Endodermal cell (in vitro differentiated cells): ENCODE data around the gene SINHCAF. TPM values are rescaled to one million over a fixed set of nuclear protein-coding genes. Genes with fewer than 3 reads are reported as not detected.

ENCODE experiments used
- DNase-seq: peaks from one replicate; pipeline ENCODE4 v3.0.0-alpha.2; 2017
- H3K27ac ChIP-seq: 2 replicates; pipeline ENCODE4 v1.5.1; 2013; ENCODE audit warnings: mild to moderate bottlenecking, low read depth, low read length, moderate library complexity
- H3K27me3 ChIP-seq: 2 replicates; pipeline ENCODE4 v1.6.1; 2013; ENCODE audit warnings: mild to moderate bottlenecking, low read length, moderate library complexity; ENCODE audit not compliant: insufficient read depth, control insufficient read depth, poor library complexity, severe bottlenecking
- H3K36me3 ChIP-seq: 2 replicates; pipeline ENCODE4 v1.7.0; 2013; ENCODE audit warnings: mild to moderate bottlenecking, low read length, moderate library complexity; ENCODE audit not compliant: control insufficient read depth, insufficient read depth
- H3K4me1 ChIP-seq: one replicate; pipeline ENCODE4 v1.7.0; 2013; ENCODE audit warnings: low read length; ENCODE audit not compliant: control insufficient read depth, insufficient read depth
- H3K4me3 ChIP-seq: 2 replicates; pipeline ENCODE4 v1.5.1; 2013; ENCODE audit warnings: mild to moderate bottlenecking, low read length, moderate library complexity
- H3K9ac ChIP-seq: 2 replicates; pipeline ENCODE4 v1.6.1; 2013; ENCODE audit warnings: mild to moderate bottlenecking, low read length, moderate library complexity; ENCODE audit not compliant: poor library complexity, severe bottlenecking; ENCODE audit errors: extremely low read depth
- H3K9me3 ChIP-seq: 2 replicates; pipeline ENCODE4 v1.6.1; 2013; ENCODE audit warnings: mild to moderate bottlenecking, low read length, moderate library complexity; ENCODE audit not compliant: control insufficient read depth
- H3K27ac Mint-ChIP-seq: 2 replicates; pipeline ENCODE4 v1.8.0; 2020; ENCODE audit warnings: mixed read lengths
- H3K27me3 Mint-ChIP-seq: 2 replicates; pipeline ENCODE4 v1.8.0; 2021; ENCODE audit warnings: mild to moderate bottlenecking, mixed read lengths; ENCODE audit not compliant: insufficient read depth
- H3K36me3 Mint-ChIP-seq: 2 replicates; pipeline ENCODE4 v1.8.0; 2020; ENCODE audit warnings: low read depth, mixed read lengths
- H3K4me1 Mint-ChIP-seq: 2 replicates; pipeline ENCODE4 v1.8.0; 2020; ENCODE audit warnings: mixed read lengths
- H3K4me3 Mint-ChIP-seq: 2 replicates; pipeline ENCODE4 v1.8.0; 2020; ENCODE audit warnings: mild to moderate bottlenecking, moderate library complexity, mixed read lengths
- H3K9me3 Mint-ChIP-seq: 2 replicates; pipeline ENCODE4 v1.8.0; 2020; ENCODE audit warnings: mild to moderate bottlenecking, mixed read lengths
- WGBS, 2 experiments: methylation state at CpG; one replicate each; pipeline versions ENCODE4 v1.1.5 to v1.1.7; 2013; ENCODE audit warnings: missing lambda C conversion rate in 2 of 2, mixed read lengths in 1 of 2; ENCODE audit not compliant: insufficient coverage in 1 of 2, insufficient read length in 1 of 2; 5-methylcytosine and 5-hydroxymethylcytosine counted together
- total RNA-seq, 2 donors: library from RNA; stranded (reverse); fragmentation: NEBNext Ultra II Directional in 1 of 2; extraction: Animal tissue kit (Norgen Biotek cat#: 25700) in 1 of 2; gene quantifications; 2 replicates in 1 of 2; 3 replicates in 1 of 2; pipeline ENCODE4 v1.2.1, GENCODE V29; 2021
- TF ChIP-seq, protein P1 (sequence below): fragments of 200-600 bp; sonication (generic); conservative IDR thresholded peaks from 2 replicates; pipeline ENCODE4 v1.5.0; 2021; ENCODE audit warnings: antibody characterized with exemption, mild to moderate bottlenecking

SINHCAF gene
- total RNA-seq, 2 donors from 2014 or later: 323 to 779 TPM

DNA sequence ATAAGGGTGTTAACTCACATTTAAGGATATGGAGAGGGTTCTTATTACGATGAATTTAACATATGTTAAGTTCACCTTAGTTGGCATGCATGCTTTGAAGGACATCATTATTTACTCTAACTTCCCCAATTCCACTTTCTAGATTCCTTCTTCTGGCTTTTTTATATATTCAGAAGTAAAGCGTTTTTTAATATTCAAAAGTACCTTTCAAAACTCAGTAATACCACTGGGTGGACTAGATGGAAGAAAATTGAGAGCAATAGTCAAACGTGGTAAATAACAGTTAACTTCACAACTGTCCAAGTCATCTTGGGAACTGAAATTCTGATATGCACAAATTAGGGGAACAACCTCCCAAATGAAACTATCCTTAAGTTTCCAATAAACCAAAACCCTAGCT is 9.1 kb downstream of the SINHCAF start:
- Mint-ChIP-seq H3K4me1 (peaks cover 69% of the 10 kb centered on the region), H3K27ac (peak overlapping the region; percentile 16), H3K27me3 (no peaks in the 10 kb centered on the region), H3K4me3 (no peak overlapping the region), H3K36me3 (peaks cover 33% of the 10 kb centered on the region), H3K9me3 (no peaks in the 10 kb centered on the region)
- no peak for DNase-seq
- 65 to 80% methylated on average over 1 to 2 of the region's 3 CpGs for WGBS, 2 experiments
- Histone ChIP-seq H3K36me3 (peaks cover 18% of the 10 kb centered on the region), H3K9ac (no peak overlapping the region), H3K27ac (no peak overlapping the region), H3K4me1 (peaks cover 22% of the 10 kb centered on the region), H3K9me3 (peaks cover 3% of the 10 kb centered on the region), H3K27me3 (no peaks in the 10 kb centered on the region), H3K4me3 (peak overlapping the region; percentile 69)
- TF ChIP-seq, protein P1, sequence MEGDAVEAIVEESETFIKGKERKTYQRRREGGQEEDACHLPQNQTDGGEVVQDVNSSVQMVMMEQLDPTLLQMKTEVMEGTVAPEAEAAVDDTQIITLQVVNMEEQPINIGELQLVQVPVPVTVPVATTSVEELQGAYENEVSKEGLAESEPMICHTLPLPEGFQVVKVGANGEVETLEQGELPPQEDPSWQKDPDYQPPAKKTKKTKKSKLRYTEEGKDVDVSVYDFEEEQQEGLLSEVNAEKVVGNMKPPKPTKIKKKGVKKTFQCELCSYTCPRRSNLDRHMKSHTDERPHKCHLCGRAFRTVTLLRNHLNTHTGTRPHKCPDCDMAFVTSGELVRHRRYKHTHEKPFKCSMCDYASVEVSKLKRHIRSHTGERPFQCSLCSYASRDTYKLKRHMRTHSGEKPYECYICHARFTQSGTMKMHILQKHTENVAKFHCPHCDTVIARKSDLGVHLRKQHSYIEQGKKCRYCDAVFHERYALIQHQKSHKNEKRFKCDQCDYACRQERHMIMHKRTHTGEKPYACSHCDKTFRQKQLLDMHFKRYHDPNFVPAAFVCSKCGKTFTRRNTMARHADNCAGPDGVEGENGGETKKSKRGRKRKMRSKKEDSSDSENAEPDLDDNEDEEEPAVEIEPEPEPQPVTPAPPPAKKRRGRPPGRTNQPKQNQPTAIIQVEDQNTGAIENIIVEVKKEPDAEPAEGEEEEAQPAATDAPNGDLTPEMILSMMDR: no peak

DNA sequence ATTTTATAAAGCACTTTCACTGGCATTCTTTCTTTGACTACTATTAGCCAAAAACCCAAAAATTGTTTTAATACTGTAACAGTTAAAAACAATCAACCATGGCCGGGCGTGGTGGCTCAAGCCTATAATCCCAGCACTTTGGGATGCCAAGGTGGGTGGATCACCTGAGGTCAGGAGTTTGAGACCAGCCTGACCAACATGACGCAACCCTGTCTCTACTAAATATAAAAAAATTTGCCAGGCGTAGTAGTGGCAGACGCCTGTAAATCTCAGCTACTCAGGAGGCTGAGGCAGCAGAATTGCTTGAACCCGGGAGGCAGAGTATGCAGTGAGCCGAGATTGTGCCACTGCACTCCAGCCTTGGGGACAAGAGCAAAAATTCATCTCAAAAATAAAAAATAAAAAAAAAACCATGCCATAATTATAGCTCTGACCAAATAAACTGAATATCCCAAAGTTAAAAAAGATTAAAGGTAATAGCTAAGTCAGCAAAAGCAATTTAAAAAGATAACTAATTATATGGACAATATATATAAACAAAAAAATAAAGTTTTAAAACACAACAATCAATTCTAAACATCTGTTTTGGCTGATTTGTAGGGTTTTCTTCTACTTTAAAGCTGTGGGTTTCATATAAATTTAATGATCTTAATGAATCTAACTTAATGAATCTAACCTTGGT is 10.0 kb downstream of the SINHCAF start:
- no peaks in the 10 kb centered on the region for H3K27me3 Mint-ChIP-seq
- no peak overlapping the region for H3K27ac ChIP-seq
- H3K9me3 Mint-ChIP-seq: no peaks in the 10 kb centered on the region
- WGBS, 2 experiments: 91 to 97% methylated on average over 7 of the region's 7 CpGs
- peaks cover 12% of the 10 kb centered on the region for H3K9me3 ChIP-seq
- H3K4me1 ChIP-seq: peaks cover 22% of the 10 kb centered on the region
- TF ChIP-seq, protein P1: no peak
- peaks cover 64% of the 10 kb centered on the region for H3K4me1 Mint-ChIP-seq
- H3K27ac Mint-ChIP-seq: no peak overlapping the region
- H3K36me3 ChIP-seq: peaks cover 28% of the 10 kb centered on the region
- no peaks in the 10 kb centered on the region for H3K27me3 ChIP-seq
- no peak overlapping the region for H3K9ac ChIP-seq
- no peak for DNase-seq
- no peak overlapping the region for H3K4me3 Mint-ChIP-seq
- H3K36me3 Mint-ChIP-seq: peaks cover 43% of the 10 kb centered on the region
- H3K4me3 ChIP-seq: no peak overlapping the region

DNA sequence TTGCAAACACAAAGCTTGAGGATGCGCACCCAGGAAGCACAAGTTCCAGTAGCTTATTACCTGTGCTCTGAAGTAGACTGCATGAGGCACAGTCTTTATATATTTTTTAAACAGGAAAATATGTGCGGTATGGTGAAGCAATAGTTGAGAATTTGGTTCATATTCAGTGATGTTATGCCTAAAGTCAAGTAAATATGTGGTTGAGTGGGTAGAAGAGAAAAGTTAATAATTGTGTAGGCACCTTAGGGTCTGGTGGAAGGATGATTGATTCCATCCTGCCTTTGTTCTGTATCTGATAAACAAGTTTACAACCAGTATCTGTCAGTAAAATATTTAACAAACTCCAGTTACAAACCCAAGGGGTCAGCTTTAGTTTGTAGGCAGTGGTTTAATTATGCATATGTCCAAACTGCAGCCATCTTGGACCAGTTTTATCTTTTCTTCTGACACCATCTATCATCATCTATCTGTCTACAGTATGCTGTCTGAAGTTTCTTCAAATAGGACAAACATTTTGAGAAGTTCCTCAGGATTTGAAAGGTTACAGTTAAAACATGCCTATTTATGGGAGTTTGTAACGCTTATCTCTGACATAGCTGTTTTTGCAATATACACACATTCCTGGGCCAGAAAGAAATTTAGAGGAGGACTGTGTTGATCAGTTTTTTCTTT is 10.8 kb downstream of the SINHCAF start:
- Mint-ChIP-seq H3K9me3 (no peaks in the 10 kb centered on the region), H3K27me3 (no peaks in the 10 kb centered on the region), H3K36me3 (peaks cover 50% of the 10 kb centered on the region), H3K4me1 (peaks cover 62% of the 10 kb centered on the region), H3K4me3 (no peak overlapping the region), H3K27ac (no peak overlapping the region)
- no peak for DNase-seq
- Histone ChIP-seq H3K4me1 (peaks cover 16% of the 10 kb centered on the region), H3K9ac (no peak overlapping the region), H3K27me3 (no peaks in the 10 kb centered on the region), H3K36me3 (peaks cover 35% of the 10 kb centered on the region), H3K4me3 (no peak overlapping the region), H3K9me3 (peaks cover 19% of the 10 kb centered on the region), H3K27ac (no peak overlapping the region)
- TF ChIP-seq, protein P1: no peak
- WGBS, 2 experiments: 94 to 98% methylated on average over 3 of the region's 3 CpGs
